HL-60 (cell line): Measurements from ENCODE around the gene TNRC6C.
"Not testable (repeated sequence)": the region's sequence is repeated elsewhere in the genome, so short reads cannot be mapped to it uniquely, and the experiment has no call there.

ENCODE experiments used
- DNase-seq, 2 experiments: peaks; one replicate each; pipeline ENCODE4 v3.0.0-alpha.2; 2010 to 2020; ENCODE audit warnings: low read depth in 1 of 2, low spot score in 1 of 2
- H3K27ac ChIP-seq: fragments of 250-450 bp; sonication (Bioruptor Pico); replicated peaks from 2 replicates; pipeline ENCODE4 v1.5.1; 2020; ENCODE audit warnings: mild to moderate bottlenecking, moderate library complexity
- H3K27me3 ChIP-seq: fragments of 250-450 bp; sonication (Bioruptor Pico); 2 replicates; pipeline ENCODE4 v1.5.1; 2021; ENCODE audit warnings: mild to moderate bottlenecking, moderate library complexity; ENCODE audit not compliant: insufficient read depth, poor library complexity, severe bottlenecking
- H3K4me3 ChIP-seq: replicated peaks from 2 replicates; pipeline ENCODE4 v1.5.1; 2011; ENCODE audit warnings: mild to moderate bottlenecking, control low read depth, low read length; ENCODE audit not compliant: insufficient read depth
- CTCF ChIP-seq: IDR thresholded peaks from one replicate; pipeline ENCODE4 v1.5.1; 2011; ENCODE audit warnings: low read length, control low read depth, inconsistent platforms; ENCODE audit not compliant: insufficient read depth
- GABPA ChIP-seq: IDR thresholded peaks from 2 replicates; pipeline ENCODE4 v1.6.1; 2012; ENCODE audit warnings: low read depth
- POLR2AphosphoS5 ChIP-seq: IDR thresholded peaks from 2 replicates; pipeline ENCODE4 v1.6.1; 2012; ENCODE audit warnings: low read depth
- REST ChIP-seq: IDR thresholded peaks from 2 replicates; pipeline ENCODE4 v1.6.1; 2012; ENCODE audit warnings: low read depth; ENCODE audit not compliant: insufficient replicate concordance
- SPI1 ChIP-seq: IDR thresholded peaks from 2 replicates; pipeline ENCODE4 v1.6.1; 2012; ENCODE audit warnings: low read depth, mild to moderate bottlenecking, borderline replicate concordance

Gene TNRC6C

GRCh38 chr17:78135858-78136500, 177.5 kb downstream of the TNRC6C start:
- H3K27ac ChIP-seq, result no peak overlapping the region; the same call in 1 of the 2 replicates
- no peaks in the 10 kb centered on the region for H3K27me3 ChIP-seq
- TF ChIP-seq GABPA, result no peak

GRCh38 chr17:78137392-78138203, 179.1 kb downstream of the TNRC6C start:
- Histone ChIP-seq H3K4me3 (no peak overlapping the region), H3K27ac (peak overlapping the region; percentile 2), H3K27me3 (no peaks in the 10 kb centered on the region)
- DNase-seq, result peak in 1 of 2 experiments; percentile 86
- TF ChIP-seq REST (no peak), SPI1 (peak; percentile 14; the same call in 1 of the 2 replicates), CTCF (peak; percentile 66), POLR2AphosphoS5 (peak; percentile 82), GABPA (no peak)

More at GRCh38 chr17:78135858-78136500, 177.5 kb downstream of the TNRC6C start:
- H3K4me3 ChIP-seq, result no peak overlapping the region
- DNase-seq, result no peak

- DNase-seq, result peak in 1 of 2 experiments; percentile 14
- Histone ChIP-seq H3K27ac (peak overlapping the region; percentile 2; the same call in 1 of the 2 replicates), H3K4me3 (no peak overlapping the region), H3K27me3 (no peaks in the 10 kb centered on the region)
- TF ChIP-seq GABPA, result no peak
- TF ChIP-seq SPI1, result no peak
- TF ChIP-seq CTCF, result no peak
- TF ChIP-seq POLR2AphosphoS5, result no peak; the same call in 1 of the 2 replicates
- TF ChIP-seq REST, result no peak
Measured at GRCh38 chr17:78138204-78139060, 179.9 kb downstream of the TNRC6C start.

- not testable (repeated sequence) for H3K4me3 ChIP-seq, DNase-seq, H3K27ac ChIP-seq, H3K27me3 ChIP-seq
Measured at GRCh38 chr17:78139861-78140168, 181.3 kb downstream of the TNRC6C start.
